Endometrium (tissue), 2 donors: ENCODE data around the gene HMX1.

Experiments used
- FAIRE-seq: peaks from 2 replicates; lab custom pipeline; 2012; peaks lifted over from hg19 to GRCh38; lab: Jason Lieb, UNC
- donor health status: control.
- donor health status: control.

HMX1 gene

DNA sequence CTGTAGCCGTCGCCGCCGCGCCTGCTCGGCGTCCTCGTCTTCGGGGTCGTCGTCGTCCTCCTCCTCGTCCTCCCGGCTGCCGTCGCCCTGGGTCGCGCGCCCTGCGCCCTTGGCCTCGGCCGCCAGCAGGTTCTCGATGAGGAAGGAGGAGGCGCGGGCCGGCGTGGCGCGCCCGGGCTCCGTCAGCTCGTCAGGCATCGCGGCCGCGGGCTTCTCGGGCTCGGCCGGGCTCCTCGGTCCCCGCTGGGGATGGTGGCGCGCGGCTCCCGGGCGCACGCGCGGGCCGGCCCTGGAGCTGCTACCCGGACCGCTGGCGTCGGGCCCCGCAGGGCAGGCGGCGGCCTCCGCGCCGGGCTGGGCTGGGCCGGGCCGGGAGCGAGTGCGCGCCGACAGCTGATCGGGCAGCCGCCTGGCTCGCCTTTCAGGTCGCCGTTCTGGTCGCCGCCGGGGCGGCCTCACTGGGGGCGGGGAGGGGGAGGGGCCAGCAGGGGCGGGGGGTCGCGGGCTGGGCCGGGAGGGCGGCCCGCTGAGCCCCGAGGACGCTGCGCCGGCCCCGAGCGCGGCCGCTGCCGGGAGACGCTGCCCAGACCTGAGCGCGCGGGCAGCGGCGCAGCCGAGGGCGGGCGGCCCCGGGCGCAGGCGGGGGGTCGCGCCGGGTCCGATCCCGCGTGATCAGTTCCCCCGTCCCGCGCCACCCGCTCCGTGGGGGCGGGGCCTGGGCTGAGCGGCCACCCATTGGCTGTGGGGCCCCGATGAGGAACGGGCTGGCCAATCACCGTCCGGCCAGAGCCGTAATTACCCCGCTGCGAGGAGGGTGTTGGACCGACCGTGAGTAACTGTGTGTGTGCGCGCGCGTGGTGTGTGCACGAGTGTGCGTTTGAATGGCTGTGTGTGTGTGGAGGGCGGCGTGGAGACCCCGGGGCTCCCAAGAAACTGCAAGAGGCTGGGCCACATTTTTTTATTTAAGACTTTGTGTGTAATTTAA is at the start of gene HMX1:
Gene HMX1, minus strand, starts transcription at position 423 of the 985 bp plus-strand sequence. Its CDS starts 225 bp downstream, at position 198.
- no peak for FAIRE-seq

DNA sequence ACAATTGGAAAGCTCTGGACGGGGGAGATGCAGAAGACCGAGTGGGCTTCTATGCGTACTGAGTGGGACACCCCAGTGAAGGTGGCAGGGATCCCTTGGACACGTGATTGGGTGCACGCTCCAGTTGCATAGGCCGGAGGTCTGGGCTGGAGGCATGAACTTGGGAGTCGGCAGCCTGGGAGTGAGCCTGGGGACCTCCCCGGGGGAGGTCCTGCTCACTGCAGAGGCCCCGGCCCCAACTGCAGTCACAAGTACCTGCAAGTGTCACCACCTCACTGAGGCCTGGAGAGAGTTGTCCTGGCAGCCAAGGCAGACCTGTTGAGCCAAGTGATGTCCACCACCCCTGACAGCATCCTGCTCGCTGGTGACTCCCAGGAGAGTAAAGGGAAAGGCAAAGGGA is 49.3 kb upstream of the HMX1 start:
- FAIRE-seq: no peak

DNA sequence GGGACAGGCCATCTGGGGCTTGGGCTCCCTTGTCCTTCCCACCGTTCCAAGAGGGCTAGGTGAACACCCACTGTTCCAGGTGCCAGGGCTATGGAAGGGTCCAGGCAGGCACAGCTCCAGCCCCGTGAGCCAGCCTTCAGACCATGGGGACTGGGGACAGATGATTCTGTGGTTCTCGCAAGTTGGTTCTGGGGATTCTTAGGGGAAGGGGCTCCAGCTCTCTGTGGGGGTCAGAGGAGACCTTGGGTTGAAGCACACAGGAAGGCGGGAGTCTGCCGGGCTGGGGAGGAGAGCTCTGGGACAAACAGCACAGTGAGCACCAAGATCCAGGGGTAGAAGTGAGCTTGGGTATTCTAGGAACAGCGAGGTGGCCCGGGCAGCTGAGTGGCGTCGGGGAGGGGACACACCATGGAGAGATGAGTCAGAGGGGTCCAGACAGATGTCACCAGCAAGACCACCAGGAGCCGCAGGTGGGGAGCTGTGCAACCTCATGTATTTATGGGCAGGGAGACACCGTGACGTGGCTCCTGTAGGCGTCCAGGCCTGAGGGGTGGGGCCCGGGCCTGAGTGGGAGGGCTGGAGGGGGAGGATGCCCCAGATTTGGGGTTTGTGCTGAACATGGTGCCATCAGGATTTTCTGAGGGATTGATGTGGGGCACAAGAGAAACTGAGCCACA is 48.8 kb upstream of the HMX1 start:
- FAIRE-seq: no peak

- no peak for FAIRE-seq
These were observed 48.1 kb upstream of the HMX1 start for GRCh38 chr4:8919651-8920288.

DNA sequence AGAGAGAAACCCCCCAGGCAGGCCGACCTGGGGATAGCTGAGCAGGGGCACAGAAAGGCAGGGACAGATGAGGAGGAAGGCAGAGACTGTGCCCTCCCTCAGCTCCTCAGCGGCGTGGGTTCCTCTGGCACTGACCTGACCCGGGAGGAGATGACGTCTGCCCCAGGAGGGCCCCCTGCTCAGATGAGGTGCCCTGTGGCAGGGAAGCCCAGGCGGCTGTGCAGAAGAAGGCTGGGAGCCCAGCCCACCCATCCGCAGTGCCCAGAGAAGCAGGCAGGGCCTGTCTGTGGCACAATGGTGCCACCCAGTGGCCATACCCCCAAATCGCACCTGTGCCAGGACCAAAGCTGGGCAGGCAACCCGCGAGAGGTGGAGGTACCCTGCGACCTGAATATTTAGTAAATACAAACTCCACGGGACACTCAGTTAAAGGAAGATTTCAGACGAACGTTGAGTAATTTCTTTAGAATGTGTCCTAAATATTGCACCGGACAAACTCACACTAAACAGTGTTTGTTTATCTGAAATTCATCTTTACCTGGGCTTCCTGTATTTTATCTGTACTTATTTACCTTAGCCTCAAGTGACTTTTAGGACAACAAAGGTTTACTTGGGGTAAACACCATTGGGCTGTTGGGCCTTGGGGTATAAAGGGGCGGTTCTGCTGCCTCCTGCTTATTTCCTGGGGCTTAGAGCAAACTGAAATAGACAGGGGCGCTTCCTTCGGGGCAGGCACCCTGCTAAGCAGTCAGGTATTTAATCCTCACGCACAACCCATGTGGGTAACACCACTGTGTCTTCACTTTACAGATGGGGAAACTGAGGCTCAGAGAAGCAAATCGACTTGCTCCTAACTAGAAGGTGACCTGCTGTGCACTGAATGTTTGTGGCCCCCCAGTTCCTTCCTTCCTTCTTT is 46.5 kb upstream of the HMX1 start:
- no peak for FAIRE-seq

DNA sequence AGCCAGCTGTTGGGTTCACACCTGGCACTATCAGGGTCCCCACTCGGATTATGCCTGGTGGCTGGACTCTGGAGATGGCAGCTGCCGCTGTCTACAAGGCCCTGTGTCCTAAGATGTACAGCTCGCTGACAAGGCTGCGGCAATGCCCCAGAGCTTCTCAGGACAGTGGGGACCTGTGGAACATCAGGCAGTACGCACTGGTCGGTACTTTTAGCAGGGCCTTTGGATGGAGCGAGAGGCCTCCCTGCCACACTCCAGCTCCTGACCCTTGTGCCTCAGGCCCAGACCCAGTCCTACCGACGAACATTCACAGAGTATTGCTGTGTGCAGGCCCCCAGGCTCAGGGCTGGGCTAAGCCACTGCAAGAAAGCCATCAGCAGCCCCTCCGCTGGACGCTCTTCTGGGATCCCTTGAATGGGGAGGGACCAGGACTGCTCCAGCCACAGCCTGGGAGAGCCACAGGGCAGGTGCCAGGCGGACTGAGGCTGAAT is 45.7 kb upstream of the HMX1 start:
- FAIRE-seq: no peak

- no peak for FAIRE-seq
These were observed 45.3 kb upstream of the HMX1 start for GRCh38 chr4:8916906-8917305.

- FAIRE-seq: no peak
These were observed 44.8 kb upstream of the HMX1 start for GRCh38 chr4:8916351-8916885.

DNA sequence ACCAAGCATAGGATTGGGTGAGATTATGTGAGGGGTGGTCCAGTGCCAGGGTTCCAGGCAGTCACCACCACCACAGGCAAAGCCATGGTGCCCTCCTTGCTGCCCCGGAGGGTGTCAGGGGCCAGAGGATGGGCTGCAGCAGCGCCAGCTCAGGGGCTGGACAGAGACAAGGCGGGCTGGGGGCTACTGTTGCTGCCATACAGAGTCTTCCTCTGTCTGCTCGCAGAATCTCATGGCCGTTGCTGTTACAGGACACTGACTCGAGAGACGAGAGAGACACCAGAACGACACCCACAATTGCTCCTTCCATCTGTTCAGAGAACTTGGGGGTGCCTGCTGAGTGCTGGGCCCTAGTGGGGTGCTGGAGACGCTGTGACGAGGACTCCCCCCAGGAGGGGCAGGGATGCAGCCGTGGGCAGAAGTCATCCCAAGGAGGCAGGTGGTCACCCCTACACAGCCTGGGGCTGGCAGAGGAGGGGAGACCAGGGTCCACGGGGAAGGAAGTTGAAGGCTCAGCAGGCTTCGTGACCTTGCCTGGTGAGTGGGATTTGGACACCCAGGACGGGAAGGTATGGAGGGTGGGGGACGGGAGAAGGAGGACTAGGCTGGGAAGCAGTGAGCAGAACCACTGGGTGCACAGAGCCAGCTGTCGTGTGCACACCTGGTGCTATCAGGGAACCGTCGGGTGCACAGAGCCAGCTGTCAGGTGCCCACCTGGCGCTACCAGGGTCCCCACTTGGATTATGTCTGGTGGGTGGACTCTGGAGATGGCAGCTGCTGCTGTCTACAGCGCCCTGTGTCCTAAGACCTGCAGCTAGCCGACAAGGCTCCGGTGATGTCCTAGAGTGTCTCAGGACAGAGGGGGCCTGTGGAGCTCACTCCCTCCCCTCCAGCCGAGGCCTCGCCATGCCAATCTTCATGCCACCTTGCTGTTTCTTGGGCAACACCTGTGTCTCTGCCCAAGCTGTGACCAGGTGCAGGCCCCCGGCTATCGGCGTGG is 43.9 kb upstream of the HMX1 start:
- FAIRE-seq: no peak

GRCh38 chr4:8914461-8915171 is 43.0 kb upstream of the HMX1 start:
- FAIRE-seq: no peak

DNA sequence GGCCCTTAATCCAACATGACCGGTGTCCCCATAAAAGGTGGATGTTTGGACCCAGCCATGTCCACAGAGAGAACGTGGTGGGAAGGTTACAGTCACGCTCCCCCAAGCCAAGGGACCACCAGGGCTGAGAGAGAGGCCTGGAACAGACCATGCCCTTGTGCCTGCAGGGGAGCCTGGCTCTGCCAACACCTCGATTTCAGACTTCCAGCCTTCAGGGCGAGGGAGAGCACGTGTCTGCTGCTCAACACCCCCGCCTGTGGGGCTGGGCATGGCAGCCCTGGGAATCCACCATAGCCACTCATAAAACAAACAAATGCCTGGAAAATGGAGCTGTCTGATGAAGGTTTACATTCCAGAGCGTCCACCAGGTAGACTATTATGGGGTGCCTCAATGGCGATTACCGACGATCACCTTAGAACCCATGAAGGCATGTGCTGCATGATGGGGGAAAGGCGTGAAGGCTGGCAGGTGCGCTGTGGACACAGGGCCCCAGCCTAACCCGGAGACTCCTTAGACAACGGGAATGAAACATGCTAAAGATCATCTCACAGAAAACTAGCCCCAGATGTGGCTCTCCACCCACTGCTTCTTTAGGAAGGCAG is 42.3 kb upstream of the HMX1 start:
- no peak for FAIRE-seq

DNA sequence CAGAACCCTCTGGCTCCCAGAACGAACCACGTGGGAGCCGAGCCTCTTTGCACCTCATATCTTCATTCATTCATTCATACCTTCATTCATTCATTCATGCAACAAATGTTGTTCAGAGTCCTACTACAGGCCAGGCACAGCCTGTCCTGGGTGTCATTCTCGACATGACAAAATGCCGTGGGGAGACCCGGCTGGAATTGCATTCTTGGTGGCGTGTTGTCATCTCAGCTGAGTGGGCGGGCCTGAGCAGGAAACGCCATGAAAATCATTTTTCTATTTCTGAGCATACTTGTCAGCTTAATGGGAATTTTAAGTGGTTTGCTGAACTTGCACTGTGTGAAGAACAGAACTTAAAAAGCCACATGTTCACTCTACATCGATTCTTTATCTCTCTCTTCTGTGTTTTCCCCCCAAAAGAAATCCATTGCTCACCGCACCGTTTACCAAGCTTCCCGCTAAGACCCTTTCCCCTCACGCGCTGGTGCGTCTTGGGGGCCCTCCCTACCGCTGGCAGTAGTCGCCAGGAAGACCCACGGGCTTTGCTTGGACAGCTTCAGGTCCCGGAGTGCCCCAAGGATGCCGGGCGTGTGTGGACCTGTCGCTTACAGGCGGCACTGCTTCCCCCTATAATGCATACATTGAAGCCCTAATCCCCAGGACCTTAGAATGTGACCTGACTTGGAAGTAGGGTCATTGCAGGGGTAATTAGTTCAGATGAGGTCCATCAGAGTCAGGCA is 41.6 kb upstream of the HMX1 start:
- no peak for FAIRE-seq

DNA sequence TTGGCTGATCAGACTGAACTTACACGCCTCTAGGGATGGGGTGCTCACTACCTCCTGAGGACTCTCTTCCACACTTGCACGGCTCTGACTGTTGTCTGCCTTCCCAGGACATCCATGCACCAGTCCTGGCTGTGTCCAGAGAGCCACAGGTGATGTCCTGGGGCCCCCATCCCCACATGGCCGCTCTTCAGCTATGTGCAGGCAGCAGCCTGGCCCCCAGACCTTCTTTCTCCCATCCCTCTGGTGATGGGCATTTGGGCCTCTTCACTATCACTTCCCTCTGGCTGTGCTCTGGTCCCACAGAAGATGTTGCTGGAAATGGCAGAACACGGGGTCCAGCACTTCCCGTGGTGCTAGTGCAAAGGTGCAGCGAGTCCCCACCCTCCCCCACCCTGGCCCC is 40.9 kb upstream of the HMX1 start:
- FAIRE-seq: no peak

DNA sequence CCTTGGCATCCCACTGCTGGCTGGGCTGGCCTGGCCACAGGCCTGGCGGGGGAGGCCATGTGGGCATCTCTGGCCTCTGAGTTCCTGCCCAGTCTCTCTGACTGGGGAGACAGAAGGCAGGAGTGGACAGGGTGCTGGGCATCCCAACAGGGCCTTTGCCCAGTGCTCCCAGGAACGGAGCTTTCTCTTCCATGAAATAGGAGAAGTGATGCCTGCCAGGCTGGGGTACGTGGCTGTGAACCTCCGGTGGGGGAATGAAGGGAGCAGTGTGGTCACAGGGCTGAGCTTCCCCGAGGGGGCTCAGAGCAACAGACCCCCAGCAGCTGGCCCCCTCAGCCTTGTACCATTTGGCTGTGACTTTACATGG is 40.4 kb upstream of the HMX1 start:
- no peak for FAIRE-seq

DNA sequence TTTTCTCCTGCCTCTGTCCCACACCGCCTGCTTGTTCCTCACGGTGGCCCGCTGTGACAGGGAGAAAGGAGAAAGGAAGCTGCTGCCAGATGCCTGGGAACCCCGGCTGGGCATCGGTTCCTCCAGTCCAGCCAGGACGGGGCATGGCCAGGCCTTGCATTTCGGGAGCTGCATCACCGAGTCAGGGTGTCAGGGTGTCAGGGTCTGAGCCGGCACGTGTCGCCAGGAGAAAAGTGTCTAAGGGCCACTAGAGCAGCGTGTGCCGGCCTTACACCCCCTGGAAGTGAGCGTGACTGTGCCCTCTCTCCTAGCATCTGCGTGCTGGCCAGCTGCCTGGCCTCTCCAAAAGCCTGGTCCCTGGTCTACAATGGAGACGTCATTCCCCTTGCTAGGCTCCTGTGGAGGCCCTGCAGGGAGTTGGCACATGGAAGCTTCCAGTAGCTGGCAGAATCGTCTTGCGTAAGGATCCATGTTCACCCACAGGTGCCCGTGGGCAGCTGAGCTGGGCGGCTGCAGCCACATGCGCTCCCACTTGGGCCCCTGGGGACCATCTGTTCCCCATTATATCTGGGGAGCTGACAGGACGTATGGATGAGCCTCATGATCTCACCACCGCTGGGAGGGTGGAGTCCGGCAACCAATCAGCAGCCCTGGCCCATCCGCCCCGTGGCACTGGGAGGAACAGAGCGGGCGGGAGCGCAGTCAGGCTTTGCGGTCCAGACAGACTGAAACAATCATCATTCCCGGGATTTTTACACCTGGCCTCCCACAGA is 39.9 kb upstream of the HMX1 start:
- no peak for FAIRE-seq

DNA sequence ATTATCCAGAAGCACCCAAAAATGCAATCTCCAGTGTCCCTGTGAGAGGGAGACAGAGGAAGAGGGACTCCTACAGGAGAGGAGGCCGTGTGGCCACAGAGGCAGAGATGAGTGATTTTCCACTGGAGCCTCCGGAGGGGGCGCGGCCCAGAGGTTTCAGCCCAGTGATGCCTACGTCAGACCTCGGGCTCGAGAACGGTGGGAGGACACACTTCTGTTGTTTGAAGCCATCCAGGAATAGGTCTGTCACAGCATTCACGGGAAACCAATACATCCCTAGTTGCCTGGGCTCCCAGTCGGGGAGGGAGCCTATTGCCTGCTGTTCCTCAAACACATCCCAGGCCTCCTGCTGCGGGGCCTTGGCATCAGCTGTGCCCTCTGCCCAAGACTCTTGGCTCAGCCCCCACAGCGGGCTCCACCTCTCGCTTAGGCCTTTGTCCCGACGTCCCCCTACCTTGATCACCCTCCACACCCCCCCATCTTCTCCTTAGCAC is 39.2 kb upstream of the HMX1 start:
- FAIRE-seq: no peak

- no peak for FAIRE-seq
These were observed 38.6 kb upstream of the HMX1 start for GRCh38 chr4:8910100-8910821.
